DMS79 treated with DMSO at 0.1 percent for 48 hours (cell line): ENCODE results near the gene TAS2R46.
"Not testable (repeated sequence)": the region's sequence is repeated elsewhere in the genome, so short reads cannot be mapped to it uniquely, and the experiment has no call there.

Experiments used
- DNase-seq: peaks from one replicate; lab custom pipeline; 2025; lab: John Stamatoyannopoulos, UW

The TAS2R46 gene, protein sequence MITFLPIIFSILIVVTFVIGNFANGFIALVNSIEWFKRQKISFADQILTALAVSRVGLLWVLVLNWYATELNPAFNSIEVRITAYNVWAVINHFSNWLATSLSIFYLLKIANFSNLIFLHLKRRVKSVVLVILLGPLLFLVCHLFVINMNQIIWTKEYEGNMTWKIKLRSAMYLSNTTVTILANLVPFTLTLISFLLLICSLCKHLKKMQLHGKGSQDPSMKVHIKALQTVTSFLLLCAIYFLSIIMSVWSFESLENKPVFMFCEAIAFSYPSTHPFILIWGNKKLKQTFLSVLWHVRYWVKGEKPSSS

DNA sequence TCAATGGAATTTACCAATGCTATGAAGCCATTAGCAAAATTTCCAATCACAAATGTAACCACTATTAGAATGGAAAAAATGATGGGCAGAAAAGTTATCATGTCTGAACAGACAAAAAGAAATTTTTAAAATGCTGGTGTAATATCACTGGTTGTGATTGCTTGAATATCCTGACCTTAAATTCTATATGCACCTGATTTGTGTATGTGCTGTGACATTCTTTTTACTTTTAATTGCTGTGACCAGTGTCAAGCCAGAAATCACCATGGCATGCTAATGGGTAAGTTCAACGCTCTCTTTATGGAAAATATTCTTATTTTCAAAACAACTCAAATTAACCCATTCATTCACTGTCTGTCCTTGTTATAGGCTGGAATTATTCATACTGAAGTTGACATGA is at the start of gene TAS2R46:
TSS of gene TAS2R46 (minus strand) at position 101 of the 400 bp plus-strand sequence. CDS start at position 101, 0 bp downstream.
- not testable (repeated sequence) for DNase-seq

- not testable (repeated sequence) for DNase-seq
These were observed 49.1 kb upstream of the TAS2R46 start for GRCh38 chr12:11111213-11111612.

- no peak for DNase-seq
These were observed 46.8 kb upstream of the TAS2R46 start for GRCh38 chr12:11108862-11109261.

DNA sequence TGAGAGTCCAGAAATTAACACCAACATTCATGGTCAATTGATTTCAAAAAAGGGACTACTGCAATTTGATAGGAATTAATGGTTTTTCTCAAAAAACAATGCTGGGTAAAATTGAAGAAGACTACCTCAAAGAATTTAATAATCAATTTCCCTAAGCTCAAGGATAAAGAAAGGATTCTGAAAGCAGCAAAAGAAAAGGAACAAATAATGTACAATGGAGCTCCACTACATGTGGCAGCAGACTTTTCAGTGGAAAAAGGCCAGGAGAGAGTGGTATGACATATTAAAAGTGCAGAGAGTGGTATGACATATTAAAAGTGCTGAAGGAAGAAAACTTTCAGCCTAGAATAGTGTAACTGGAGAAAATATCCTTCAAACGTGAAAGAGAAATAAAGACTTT is 45.6 kb upstream of the TAS2R46 start:
- DNase-seq = no peak

DNA sequence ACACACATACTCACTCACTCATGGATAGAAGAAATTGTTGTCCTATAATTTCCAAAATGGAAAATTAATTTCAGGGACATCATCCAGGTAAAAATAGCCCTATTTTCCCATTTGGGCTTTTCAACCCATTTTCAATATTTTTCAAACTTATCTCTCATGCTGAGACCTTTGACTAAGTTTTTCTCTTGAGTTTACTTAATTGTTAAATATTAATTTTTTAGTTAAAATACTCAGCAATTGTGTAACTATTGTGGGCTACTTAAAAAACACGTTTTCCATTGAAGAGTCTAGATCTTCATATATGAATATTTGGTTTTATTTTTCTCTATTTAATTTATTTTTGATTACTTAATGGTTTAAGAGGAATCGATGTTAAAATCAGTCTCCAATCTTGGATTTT is 44.2 kb upstream of the TAS2R46 start:
- no peak for DNase-seq

DNA sequence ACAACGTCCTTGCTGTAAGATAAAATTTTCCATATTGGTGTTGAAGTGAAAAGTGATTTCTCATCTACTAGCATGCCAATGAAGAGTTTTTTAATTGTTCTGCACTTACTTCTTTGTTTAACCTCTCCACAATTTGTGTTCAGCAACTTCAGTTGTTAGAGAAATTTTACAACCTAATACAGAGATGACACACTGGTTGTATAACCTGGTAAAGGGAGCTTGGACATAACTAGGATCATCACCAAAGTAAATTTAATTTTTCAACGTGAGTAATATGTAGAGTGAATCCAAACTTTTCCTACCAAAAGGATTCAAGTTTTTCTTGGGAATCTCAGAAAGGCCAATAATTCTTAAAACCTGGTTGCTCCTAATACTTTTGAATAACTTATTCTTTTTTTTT is 43.5 kb upstream of the TAS2R46 start:
- DNase-seq = no peak

DNA sequence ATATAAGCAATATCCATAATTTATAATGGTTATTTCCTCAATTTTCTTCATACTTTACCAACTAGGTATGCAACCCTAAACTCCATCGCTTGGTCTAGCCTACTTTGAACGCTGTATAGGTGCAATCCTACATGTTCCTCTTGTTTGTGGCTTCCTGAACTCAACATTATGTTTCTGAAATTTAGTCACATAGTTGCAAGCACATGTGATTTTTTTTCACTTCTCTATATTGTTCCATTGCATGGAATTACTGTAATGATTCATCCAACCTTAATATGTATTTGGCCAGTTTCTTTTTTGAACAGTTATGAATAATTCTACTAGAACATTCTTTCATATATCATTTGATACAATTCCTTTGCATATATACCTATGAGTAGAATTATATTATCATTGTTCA is 32.8 kb upstream of the TAS2R46 start:
- not testable (repeated sequence) for DNase-seq

DNA sequence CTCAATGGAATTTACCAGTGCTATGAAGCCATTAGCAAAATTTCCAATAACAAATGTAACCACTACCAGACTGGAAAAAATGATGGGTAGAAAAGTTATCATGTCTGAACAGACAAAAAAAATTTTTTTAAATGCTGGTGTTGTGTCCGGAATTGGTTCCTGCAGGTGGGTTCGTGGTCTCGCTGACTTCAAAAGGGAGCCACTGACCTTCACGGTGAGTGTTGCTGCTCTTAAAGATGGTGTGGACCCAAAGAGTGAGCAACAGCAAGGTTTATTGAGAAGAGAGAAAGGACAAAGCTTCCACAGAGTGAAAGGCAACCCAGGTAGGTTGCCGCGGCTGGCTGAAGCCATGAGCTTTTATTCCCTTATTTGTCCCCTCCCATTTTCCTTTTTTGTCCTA is 30.0 kb upstream of the TAS2R46 start, which contains the start of gene TAS2R43:
TSS of gene TAS2R43 (minus strand) at position 186 of the 400 bp plus-strand sequence. CDS start at position 102, 84 bp downstream.
- DNase-seq = no peak

GRCh38 chr12:11089246-11089645 is 27.2 kb upstream of the TAS2R46 start:
- no peak for DNase-seq

- DNase-seq = no peak
These were observed 23.3 kb upstream of the TAS2R46 start for GRCh38 chr12:11085419-11085818.

DNA sequence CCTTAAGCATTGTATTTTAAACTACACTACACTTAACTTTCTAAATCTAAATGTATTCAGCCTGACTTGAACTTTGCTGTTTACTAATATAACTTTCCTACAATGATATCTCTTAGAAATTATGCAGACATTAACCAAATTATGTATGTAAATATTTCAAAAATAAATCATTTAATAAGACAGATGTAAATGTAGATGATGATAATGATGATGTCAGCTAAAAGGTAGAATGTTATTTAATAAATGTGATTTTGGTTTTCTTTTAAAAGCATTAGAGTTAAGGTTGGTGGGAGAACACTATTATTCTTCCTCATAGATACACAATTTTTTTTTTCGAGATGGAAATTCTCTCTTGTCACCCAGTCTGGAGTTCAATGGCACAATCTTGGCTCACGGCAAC is 19.9 kb upstream of the TAS2R46 start:
- no peak for DNase-seq

- DNase-seq = no peak
These were observed 16.2 kb upstream of the TAS2R46 start for GRCh38 chr12:11078246-11078645.

DNA sequence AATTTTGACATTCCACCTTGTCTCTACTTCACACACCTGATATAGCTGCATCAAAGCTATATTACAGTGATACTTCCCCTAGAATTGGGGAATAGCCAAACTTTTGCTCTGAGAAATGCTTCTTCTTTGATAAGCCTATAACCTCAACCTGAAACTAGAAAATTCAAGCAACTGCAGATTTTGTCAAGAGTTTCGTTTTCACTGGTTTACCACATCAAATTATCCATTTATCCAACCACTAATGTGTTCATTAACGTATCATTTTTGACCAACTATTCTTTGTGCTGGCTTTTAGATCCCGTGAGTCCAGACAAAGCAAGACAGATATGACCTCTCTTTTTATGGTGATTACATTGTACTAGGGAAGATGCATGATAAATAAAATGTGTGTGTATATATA is 13.5 kb upstream of the TAS2R46 start:
- no peak for DNase-seq

GRCh38 chr12:11071414-11071813 is 9.3 kb upstream of the TAS2R46 start:
- no peak for DNase-seq

DNA sequence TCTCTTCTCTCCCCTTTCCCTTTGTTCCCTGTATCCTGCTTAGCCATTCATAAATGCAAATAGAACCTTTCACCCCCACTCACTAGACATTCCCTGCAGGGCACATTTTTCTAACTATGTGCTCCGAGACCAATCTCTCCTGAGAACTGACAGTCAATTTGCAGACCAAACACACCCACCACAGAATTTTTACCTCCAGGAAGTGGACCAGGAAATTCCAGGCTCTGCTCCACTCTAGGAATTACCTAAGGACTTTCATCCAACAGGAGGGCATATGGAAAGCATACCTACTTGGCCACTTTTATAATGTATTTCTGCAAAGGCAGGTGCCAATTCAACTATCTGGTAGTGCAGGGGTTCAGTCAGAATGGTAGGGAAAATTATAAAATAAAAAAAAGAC is 8.9 kb upstream of the TAS2R46 start:
- DNase-seq = no peak

DNA sequence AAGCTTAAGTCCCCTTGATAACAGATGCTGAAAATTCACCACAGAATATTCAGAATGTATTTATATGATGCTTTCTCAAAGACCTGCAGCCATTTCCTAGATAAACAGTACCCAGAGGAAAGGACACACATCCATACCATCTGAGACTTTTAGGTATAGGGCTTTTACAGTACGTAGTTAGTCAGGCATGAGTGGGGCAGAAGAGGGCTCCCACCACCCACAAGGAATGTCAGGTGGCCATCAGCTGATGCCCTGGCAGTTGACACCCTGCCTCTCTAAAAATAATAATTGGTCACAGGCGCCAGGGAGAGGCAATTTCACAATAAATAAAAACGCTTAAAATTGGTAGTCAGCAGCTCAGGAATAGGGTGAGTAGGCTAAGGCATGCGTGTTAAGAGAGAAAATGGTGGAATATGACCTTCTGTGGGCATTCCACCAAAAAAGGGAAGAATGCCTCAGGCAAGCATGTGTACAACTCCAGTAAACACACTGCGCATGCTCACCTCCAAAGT is 7.8 kb upstream of the TAS2R46 start:
- no peak for DNase-seq

- no peak for DNase-seq
These were observed 5.4 kb upstream of the TAS2R46 start for GRCh38 chr12:11067514-11067913.

- DNase-seq = no peak
These were observed 2.3 kb downstream of the TAS2R46 start for GRCh38 chr12:11059784-11060183.

- DNase-seq = no peak
These were observed 3.1 kb downstream of the TAS2R46 start for GRCh38 chr12:11059041-11059440.

- DNase-seq = no peak
These were observed 6.8 kb downstream of the TAS2R46 start for GRCh38 chr12:11055306-11055705.

DNA sequence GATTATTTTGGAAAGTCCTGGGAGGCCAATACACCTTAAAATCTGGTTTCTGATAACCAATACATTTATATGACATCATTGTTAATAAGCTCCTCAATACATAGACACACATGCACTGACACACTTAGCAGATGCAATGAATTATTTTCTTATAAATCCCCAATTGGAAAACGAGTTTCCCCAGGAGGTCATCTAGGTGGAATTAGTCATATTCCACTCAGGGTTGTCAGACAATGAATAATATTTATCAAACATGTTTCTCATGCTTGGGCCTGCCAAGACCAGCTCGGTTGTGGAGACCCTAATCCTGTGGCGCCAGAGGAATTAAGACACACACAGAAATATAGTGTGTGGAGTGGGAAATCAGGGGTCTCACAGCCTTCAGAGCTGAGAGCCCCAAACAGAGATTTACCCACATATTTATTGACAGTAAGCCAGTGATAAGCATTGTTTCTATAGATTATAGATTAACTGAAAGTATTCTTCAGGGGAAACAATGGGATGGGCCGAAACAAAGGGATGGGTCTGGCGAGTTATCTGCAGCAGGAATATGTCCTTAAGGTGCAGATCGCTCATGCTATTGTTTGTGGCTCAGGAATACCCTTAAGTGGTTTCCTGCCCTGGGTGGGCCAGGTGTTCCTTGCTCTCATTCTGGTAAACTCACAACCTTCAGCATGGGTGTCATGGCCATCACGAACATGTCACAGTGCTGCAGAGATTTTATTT is 12.1 kb downstream of the TAS2R46 start:
- not testable (repeated sequence) for DNase-seq

GRCh38 chr12:11041366-11041765 is 20.7 kb downstream of the TAS2R46 start:
- DNase-seq = not testable (repeated sequence)

- no peak for DNase-seq
These were observed 21.9 kb downstream of the TAS2R46 start for GRCh38 chr12:11040162-11040561.
